Activated T-cell treated with anti-CD3 and anti-CD28 coated beads for 24 hours (primary cell): ENCODE results near the gene PXT1.
"Not testable (repeated sequence)": the region's sequence is repeated elsewhere in the genome, so short reads cannot be mapped to it uniquely, and the experiment has no call there.

Experiments
- DNase-seq: peaks from one replicate; pipeline ENCODE4 v3.0.0-alpha.2; 2020; ENCODE audit warnings: low read depth

Gene PXT1

DNA sequence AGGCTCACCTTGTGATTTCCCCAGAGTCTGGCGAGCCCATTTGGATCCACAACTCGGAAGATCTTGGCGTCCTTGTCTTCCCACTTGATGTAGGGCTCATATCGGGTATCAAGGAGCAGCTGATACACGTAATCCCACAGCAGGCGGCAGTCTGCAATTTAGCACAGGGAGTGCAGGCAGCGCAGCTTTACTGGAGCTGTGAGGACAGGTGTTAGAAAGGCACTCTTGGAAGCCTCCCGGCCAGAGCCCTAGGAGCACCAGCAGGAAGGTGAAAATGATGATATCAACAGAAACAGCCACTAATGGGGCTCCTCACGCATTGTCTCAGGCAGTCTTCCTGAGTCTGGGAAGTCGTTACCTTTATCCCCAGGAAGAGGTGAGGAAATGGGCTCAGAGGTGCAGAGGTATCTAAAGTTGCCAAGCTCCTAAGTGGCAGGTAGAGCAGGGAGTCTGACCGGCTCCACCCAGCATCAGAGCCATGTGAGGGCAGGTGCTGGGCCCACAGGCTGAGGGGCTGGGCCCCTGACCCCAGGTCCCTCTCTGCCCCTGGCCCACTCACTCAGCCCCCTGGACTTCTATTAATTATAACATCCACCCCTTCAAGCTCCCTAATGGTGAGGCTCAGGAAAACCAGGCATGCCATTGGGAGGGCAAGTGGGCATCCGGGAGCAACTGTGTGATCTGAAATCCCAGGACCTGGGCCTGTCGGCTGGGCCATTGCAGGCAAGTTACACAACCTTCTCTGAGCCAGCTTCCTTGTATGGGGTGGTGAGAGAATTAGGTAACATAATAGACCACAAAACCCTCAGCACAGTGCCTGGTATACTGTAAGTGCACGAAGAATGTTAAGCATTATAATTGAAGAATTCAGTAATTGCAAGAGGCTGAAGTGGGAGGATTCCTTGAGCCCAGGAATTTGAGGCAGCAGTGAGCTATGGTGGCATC, 73.5 kb downstream of the PXT1 start:
- DNase-seq: no peak

DNA sequence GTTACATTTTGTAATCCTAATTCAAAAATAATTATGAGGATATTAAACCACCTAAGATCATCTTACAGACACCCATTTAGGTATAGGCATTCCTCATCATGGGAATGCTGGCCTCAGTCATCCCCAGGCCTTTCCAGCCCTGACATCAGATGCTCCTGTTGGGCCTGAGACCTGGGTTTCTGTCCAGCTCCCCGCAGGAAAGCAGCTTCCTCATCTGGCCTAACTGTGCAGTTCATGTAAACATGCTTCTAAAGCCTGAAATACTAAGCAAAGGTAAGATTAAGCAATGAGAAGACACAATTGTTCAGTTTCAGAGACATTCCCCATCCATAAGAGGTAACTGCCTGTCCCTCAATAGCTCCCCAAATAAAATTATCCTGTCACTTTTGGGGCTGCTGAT, 74.2 kb downstream of the PXT1 start:
- no peak for DNase-seq

DNA sequence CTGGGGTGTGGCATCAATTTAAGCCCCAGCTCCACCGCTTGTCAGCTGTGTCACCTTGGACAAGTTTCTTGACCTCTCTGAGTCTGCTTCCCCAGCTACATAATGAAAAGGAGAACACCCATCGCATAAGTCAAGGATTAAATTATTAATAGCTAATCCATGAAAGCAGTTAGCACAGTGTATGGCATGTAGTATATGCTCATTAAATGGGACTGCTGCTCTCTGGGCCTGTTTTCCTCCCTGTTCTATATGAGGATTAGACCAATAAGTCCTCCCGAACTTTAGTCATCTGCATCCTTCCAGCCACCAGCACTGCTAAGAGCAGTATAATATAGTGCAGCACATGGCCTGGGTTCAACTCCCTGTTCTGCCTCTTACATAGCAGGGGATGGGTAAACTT, 74.9 kb downstream of the PXT1 start:
- no peak for DNase-seq

DNA sequence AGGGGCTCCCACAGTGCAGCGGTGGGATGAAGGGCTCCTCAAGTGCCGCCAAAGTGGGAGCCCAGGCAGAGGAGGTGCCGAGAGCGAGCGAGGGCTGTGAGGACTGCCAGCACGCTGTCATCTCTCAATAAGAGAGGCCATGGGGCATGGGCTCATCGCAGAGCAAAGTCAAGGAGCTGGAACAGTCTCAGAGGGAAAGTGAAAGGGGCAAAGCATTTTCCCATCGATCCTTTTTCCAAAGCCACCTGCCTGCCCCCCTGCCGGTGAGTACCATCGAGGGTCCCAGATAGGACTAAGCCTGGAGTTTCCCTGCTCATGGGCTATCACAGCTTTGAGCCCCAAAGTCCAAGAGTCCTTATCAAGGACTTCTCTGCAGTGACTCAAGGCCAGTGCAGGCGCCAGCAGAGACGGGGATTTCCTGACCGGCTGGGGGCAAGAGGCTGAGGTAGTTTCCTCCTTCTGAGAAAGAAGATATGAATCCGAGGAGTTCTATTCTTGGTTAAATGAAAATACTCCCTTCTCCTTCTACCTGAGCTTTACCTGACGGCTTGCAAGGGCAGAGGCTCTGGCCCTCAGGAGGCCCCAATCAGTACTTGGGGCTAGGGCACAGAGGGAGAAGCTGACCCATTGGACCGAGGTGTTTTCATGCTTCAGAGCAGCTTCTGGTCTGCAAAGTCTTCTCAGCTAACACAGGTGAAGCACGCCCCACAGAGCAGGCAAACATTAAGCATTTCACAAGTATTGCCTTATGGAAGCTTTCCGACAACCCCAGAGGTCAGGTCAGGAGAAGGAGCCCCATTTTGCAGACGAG, 77.8 kb downstream of the PXT1 start:
- DNase-seq: no peak

DNA sequence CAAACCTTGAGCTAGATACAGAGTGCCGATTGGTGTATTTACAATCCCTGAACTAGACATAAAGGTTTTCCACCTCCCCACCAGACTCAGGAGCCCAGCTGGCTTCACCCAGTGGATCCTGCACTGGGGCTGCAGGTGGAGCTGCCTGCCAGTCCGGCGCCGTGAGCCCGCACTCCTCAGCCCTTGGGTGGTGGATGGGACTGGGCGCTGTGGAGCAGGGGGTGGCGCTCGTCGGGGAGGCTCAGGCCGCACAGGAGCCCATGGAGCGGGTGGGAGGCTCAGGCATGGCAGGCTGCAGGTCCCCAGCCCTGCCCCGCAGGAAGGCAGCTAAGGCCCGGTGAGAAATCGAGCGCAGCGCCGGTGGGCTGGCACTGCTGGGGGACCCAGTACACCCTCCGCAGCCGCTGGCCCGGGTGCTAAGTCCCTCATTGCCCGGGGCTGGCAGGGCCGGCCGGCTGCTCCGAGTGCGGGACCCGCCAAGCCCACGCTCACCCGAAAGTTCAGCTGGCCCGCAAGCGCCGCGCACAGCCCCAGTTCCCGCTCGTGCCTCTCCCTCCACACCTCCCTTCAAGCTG, 78.5 kb downstream of the PXT1 start:
- not testable (repeated sequence) for DNase-seq

DNA sequence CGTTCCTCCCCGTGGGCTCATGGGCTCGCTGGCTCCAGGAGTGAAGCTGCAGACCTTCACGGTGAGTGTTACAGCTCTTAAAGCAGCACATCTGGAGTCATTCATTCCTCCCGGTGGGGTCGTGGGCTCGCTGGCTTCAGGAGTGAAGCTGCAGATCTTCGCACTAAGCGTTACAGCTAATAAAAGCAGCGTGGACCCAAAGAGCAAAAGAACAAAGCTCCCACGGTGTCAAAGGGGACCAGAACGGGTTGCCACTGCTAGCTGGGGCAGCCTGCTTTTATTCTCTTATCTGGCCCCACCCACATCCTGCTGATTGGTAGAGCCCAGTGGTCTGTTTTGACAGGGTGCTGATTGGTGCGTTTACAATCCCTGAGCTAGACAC, 79.3 kb downstream of the PXT1 start:
- DNase-seq: not testable (repeated sequence)

DNA sequence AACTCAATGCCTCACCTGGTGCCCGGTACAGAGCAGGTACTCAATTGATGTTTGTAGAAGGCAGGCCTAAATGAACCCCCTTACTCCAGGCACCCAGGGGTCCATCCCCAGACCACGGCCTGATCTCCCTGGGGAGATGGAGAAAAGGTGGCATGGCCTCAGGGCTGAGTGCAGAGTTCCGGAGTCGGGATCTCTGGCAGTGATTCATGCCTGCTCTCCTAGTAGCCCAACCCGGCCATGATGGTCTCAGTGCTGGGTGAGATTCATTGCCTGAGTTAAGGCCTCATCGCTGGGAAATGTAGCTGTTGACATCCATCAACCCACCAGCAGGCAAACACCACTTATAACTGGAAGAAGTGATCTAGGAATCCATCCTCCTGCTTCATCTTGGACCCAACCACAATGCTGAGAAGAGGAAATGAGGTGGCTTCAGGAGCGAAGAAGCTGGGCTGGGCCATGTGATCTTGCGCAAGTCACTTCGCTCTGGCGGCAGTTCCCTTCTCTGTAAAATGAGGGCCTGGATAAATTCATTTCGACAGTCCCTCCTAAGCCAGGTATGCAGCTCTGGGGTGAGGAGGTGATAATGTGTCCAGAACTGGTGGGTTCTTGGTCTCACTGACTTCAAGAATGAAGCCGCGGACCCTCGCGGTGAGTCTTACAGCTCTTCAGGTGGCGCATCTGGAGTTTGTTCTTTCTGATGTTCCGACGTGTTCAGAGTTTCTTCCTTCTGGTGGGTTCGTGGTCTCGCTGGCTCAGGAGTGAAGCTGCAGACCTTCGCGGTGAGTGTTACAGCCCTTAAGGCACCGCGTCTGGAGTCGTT, 79.9 kb downstream of the PXT1 start:
- no peak for DNase-seq

DNA sequence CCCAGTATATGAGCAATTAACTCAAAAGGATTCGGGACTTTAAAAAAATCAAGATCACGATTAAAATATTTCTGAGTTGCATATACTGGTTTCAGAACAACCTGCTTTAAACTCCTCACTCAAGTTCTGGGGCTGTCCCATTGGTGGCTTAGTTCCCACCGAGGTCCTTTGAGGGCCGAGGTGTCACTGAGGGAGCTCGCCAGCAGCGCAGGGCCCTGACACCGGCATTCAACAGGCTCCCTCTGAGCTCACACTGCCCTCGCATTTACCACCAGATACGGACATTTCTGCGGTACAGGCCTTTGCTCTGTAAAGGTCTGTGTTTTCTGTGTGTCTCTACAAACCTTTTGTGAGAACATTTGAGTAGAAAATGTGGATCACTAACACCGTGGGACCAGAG, 81.6 kb downstream of the PXT1 start:
- no peak for DNase-seq

DNA sequence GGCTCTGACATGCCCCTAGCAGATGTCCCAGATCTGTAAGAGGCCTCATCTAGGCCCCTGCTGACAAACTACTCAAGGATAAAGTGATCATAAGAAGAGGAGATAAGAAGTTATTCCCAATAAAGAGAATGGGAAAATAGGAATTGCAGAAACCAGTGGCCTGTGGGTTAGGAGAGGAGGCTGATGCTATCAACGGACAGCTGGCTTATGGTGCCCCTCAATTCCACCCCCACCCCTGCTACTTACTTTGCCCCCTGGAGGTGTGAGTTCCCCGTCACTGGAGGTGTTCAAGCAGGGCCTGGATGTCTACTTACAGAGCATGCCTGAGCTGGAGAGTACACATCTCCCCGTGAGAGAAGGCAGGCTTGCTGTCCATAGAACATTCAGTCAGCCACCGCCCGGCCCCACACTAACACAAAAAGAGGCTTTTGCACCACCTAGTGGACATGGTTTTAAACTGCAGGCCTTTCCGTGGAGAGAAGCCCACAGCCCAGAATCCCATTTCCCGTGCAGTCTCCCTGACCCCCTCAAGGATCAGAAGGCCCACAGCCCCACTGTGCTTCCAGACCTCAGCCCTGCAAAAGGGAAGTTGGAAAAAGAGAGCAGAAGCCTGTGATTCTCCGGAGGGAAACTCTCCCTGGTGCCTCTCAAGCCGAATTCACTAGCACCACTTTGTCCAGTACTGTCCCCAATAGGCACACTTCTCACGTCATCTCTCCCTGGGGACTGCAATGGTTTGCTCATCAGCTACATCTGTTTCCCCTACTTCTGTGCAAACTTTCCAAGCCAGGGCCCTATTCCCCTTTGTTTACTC, 82.2 kb downstream of the PXT1 start:
- peak; percentile 64 for DNase-seq

DNA sequence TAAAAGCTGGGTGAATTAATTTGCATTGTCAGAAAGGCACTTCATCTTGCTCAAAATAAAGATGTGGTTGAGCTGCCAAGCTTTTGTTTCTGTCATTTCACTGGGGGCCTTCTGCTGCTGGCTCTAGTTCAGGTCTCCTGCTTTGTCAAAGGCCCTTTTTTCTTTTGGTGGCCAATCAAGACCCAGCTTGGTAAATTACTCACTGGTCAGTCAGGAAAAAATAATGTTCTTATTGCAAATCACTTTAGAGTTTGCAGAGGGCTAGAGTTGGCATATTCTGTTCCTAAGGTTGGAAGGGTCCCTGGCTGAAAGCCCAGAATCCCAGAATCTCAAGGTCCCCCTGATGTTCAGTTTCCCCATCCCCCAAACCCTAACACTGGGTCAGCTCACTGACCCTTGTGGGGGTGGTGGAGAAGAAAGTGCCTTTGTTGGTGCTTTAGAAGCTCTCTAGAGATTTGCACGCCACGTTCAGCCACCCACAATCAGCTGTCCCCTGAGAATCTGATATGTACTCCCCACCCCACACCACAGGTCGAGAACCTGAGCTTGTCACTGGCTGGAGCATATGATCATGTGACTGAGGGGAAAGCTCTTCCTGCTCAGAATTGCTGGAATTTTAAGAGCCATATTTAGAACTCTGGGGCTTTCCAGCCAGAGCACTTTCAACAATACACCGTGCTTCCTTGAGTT, 84.3 kb downstream of the PXT1 start:
- DNase-seq: no peak

DNA sequence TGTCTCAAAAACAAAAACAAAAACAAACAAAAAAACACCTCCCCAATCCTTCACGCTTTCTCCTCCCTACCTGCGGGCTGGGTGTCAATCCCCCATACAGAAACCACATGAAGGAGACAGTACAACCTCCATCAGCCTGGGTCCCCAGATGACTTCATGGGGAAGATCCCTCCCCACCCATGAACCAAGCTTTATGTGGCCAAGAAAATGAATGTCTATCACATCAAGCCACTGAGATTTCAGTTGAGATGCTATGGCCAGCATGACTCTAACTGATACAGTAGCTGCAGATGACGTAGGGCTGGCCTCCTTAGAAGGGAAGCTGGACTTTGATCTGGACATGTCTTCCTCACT, 84.8 kb downstream of the PXT1 start:
- DNase-seq: no peak

DNA sequence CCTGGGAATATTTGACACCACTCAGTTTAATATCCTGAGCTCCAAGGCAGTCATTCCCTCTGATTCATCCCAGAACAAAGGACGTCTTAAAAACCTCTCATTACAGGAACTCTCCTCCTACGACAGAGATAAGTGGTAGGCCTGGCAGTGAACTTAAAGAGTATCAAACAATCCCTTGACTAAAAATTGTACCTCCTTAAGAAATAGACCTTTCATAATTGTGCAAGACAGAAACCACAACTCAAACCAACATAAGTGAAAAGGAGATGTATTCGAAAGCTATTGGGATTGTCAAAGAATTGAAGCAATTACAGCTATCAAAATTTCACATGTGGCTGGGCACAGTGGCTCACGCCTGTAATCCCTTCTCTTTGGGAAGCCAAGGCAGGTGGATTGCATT, 86.8 kb downstream of the PXT1 start:
- no peak for DNase-seq

DNA sequence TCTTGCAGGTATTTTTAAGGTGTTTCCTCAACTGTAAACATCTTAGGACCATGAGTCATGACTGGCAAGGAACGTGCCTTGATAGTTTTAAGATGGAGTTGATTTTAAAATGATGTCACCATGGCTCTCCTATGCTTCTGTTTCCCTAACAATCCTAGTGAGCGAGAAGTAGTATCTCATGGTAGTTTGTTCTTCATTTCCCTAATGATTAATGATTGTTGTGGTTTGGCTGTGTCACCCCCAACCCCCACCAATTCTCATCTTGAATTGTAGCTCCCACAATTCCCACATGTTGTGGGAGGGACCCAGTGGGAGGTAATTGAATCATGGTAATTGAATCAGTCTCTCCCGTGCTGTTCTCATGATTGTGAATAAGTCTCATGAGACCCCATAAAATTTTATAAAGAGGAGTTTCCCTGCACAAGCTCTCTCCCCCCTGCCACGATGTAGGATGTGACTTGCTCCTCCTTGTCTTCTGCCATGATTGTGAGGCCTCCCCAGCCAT, 89.2 kb downstream of the PXT1 start:
- DNase-seq: no peak

DNA sequence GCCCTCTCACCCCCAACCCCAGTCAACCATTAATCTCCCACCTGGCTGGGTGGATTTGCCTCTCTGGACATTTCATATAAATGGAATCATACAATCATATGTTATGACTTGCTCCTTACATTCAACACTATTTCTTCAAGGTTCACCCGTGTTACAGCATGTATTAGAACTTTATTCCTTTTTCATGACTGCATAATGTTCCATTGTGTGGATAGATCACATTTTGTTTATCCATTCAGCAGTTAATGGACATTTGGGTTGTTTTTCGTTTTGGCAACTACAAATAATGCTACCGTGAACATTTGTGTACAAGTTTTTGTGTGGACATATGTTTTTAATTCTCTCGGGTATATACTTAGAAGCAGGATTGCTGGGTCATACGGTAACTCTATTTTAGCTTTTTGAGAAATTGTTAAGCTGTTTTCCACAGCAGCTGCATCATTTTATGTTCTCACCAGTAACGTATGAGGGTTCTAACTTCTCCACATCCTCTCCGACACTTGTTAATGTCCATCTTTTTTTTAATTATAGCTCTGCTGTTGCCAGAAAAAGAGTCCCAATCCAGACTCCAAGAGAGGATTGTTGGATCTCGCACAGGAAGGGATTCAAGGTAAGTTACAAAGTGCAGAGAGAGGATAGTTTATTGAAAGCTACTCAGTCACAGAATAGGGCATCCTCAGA, 90.0 kb downstream of the PXT1 start:
- no peak for DNase-seq

DNA sequence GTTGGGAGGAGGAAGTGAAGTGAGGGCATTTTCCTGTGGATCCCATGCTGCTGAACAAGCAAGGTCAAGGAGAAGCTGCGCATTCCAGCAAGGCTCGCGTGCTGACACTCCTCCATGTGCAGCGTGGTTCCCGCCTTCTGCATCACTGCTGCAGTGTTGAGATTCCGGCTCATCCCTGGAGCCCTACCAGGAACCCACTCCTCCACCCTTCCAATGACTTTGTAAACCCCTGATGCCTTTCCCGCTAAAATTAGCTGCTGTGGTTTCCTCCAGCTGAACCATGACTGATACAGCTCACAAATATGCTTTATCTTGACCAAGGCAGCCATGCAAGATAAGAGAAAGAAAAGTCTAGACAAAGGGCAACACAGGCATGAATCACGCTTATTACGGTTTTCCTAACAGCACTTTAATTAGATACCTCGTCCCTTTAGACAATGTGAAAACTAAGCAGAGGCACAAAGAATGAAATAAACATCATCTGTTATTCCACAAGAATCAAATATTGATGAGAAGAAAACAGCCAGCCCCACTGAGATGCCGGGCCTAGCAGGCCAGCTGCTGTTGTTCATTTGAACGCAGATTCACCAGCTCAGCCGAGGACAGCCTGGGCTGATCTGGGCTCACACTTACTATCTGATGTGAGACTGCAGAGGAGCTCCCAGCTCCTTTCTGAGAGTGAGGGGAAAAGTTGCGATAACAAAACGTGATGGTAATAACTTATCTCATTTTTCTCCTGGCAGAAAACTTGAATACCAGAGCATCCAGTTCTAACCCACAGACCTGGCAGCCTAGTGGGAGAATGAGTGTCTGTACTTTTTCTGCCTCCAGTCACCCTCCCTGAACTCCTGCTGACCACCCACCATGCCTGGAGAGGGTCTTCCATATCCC, 91.7 kb downstream of the PXT1 start:
- no peak for DNase-seq

DNA sequence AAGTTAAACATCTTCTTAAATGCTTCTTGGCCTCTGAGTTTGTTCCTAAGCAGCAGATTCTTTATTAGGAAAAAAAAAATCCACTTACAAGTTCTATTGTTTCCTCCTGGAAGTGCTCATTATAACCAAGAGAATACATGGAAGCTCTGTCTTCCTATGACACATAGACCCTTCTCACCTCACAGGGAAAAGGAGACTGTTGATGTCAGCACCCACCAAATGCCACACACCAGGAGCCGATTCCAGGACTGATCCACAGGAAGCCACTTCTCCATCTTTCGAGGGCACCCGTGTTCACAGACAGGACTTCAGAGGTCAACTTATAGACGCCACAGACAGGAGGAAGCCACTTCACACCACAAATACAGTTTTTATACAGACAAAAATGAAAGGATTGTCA, 92.6 kb downstream of the PXT1 start:
- DNase-seq: no peak

DNA sequence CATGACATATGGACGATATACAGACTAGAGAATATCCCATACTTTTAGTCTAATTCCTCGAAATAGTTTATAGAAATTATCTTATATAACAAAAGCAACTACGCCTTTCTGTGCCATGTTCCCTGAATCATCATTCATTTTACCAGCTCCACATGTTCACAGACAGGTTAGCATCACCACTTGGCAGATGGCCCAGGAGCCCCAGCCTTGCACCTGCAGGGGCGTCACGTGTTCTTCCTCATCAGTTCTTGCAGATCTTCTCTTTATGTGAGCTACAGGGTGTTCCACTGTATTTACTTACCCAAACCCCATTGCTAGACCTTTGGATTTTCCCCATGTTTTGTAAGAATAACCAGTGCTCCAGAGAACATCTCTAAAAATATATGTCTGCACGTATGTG, 93.4 kb downstream of the PXT1 start:
- DNase-seq: no peak

DNA sequence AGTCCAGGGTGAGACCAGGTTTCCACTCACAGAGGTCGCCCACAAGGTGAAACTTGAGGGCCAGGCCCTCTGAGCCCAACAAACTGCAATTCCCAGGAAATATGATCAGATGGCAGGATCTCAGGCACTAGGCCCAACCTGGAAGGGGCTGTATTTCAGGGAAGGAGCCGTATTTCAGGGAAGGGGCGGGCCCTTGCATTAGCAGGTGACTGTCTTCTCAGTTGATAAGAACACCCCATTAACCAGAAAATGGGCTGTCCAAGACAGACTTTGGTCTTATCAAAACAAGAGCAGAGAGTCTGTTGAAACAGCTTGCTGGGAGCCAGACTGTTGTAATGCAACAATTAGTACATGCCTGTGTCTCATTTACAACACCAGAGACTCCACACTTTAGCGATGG, 95.0 kb downstream of the PXT1 start:
- no peak for DNase-seq
